NB4 (cell line): ENCODE measurements around the gene SLC25A5.

Experiments
- POLR2A ChIP-seq: IDR thresholded peaks from 2 replicates; pipeline ENCODE4 v1.6.1; 2011; ENCODE audit warnings: mild to moderate bottlenecking; ENCODE audit not compliant: insufficient read length; ENCODE audit errors: extremely low read depth
- TF ChIP-seq, protein P1 (sequence below): IDR thresholded peaks from one replicate; pipeline ENCODE4 v1.5.1; 2012; ENCODE audit warnings: low read depth, low read length

DNA sequence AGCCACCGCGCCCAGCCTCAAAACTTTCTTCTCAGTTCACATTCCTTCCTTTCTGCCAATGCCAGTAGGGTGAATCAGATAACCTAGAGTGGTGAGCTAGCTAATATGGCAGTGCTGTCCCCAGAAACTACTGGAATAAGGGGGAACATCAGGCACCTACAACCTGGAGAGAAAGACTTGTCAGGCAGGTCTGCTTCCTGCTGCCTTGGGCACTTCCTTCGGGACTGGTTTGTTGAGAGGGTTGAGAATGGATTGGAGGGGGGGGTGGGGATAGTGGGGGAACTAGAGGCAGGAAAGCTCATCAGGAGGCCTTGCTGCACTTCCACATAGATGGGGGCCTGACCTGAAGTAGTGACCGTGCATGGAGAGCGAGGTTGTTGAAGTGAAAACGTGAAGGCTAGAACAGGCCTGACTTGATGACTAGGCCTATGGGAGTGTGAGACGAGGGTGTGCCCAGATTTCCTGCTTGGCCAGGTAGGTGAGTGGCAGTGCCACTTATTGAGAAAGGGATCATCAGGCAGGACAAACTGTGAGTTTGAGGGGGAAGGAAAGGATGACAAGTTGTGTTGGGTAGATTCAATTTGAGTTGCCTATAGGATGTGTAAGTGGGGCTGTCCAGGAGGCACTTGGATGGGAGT, 33.4 kb downstream of the SLC25A5 start:
- TF ChIP-seq POLR2A: no peak
- TF ChIP-seq, protein P1, sequence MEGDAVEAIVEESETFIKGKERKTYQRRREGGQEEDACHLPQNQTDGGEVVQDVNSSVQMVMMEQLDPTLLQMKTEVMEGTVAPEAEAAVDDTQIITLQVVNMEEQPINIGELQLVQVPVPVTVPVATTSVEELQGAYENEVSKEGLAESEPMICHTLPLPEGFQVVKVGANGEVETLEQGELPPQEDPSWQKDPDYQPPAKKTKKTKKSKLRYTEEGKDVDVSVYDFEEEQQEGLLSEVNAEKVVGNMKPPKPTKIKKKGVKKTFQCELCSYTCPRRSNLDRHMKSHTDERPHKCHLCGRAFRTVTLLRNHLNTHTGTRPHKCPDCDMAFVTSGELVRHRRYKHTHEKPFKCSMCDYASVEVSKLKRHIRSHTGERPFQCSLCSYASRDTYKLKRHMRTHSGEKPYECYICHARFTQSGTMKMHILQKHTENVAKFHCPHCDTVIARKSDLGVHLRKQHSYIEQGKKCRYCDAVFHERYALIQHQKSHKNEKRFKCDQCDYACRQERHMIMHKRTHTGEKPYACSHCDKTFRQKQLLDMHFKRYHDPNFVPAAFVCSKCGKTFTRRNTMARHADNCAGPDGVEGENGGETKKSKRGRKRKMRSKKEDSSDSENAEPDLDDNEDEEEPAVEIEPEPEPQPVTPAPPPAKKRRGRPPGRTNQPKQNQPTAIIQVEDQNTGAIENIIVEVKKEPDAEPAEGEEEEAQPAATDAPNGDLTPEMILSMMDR: no peak
